Measurements from ENCODE around the gene DNAL4.

The DNAL4 gene

GRCh38 chr22:38793317-38793716 is 626 bp downstream of the DNAL4 start:
- TF ChIP-seq MYC (IDR thresholded peaks at IDR 0.05; ENCODE audit: low read depth, low read length) (no peak), MAX (IDR thresholded peaks at IDR 0.05; ENCODE audit: low read depth, low read length) (no peak), POLR2A (IDR thresholded peaks at IDR 0.05; ENCODE audit: extremely low read depth, insufficient read length) (no peak), CTCF (IDR thresholded peaks at IDR 0.05; ENCODE audit: low read depth, low read length) (no peak)
- peak overlapping the region; percentile 80 for H3K4me3 ChIP-seq (ENCODE audit: low read depth, low read length)
- DNase-seq (ENCODE audit: low read depth), result no peak

GRCh38 chr22:38792833-38793232 is 1.1 kb downstream of the DNAL4 start:
- no peak for TF ChIP-seq POLR2A (IDR thresholded peaks at IDR 0.05; ENCODE audit: extremely low read depth, insufficient read length)
- no peak for TF ChIP-seq MAX (IDR thresholded peaks at IDR 0.05; ENCODE audit: low read depth, low read length)
- no peak for TF ChIP-seq CTCF (IDR thresholded peaks at IDR 0.05; ENCODE audit: low read depth, low read length)
- TF ChIP-seq MYC (IDR thresholded peaks at IDR 0.05; ENCODE audit: low read depth, low read length), result no peak
- DNase-seq (ENCODE audit: low read depth), result peak; percentile 15
- H3K4me3 ChIP-seq (ENCODE audit: low read depth, low read length), result peak overlapping the region; percentile 80

GRCh38 chr22:38789606-38790005 is 4.3 kb downstream of the DNAL4 start:
- no peak for TF ChIP-seq MAX (IDR thresholded peaks at IDR 0.05; ENCODE audit: low read depth, low read length)
- no peak for TF ChIP-seq POLR2A (IDR thresholded peaks at IDR 0.05; ENCODE audit: extremely low read depth, insufficient read length)
- TF ChIP-seq CTCF (IDR thresholded peaks at IDR 0.05; ENCODE audit: low read depth, low read length), result no peak
- TF ChIP-seq MYC (IDR thresholded peaks at IDR 0.05; ENCODE audit: low read depth, low read length), result no peak
- no peak overlapping the region for H3K4me3 ChIP-seq (ENCODE audit: low read depth, low read length)
- DNase-seq (ENCODE audit: low read depth), result no peak

GRCh38 chr22:38788846-38789245 is 5.1 kb downstream of the DNAL4 start:
- no peak for TF ChIP-seq MYC (IDR thresholded peaks at IDR 0.05; ENCODE audit: low read depth, low read length)
- TF ChIP-seq MAX (IDR thresholded peaks at IDR 0.05; ENCODE audit: low read depth, low read length), result no peak
- TF ChIP-seq CTCF (IDR thresholded peaks at IDR 0.05; ENCODE audit: low read depth, low read length), result no peak
- TF ChIP-seq POLR2A (IDR thresholded peaks at IDR 0.05; ENCODE audit: extremely low read depth, insufficient read length), result no peak

GRCh38 chr22:38788021-38788816 is 5.7 kb downstream of the DNAL4 start:
- TF ChIP-seq CTCF (IDR thresholded peaks at IDR 0.05; ENCODE audit: low read depth, low read length) (no peak), POLR2A (IDR thresholded peaks at IDR 0.05; ENCODE audit: extremely low read depth, insufficient read length) (no peak), MYC (IDR thresholded peaks at IDR 0.05; ENCODE audit: low read depth, low read length) (no peak), MAX (IDR thresholded peaks at IDR 0.05; ENCODE audit: low read depth, low read length) (no peak)
- H3K4me3 ChIP-seq (ENCODE audit: low read depth, low read length), result no peak overlapping the region
- DNase-seq (ENCODE audit: low read depth), result no peak

More at GRCh38 chr22:38788846-38789245, 5.1 kb downstream of the DNAL4 start:
- DNase-seq (ENCODE audit: low read depth), result no peak
- H3K4me3 ChIP-seq (ENCODE audit: low read depth, low read length), result no peak overlapping the region

Measured in NB4 (cell line).